ENCODE data around the gene IFT122.

GRCh38 chr3:129409541-129409940, 30.5 kb upstream of the IFT122 start:
- TF ChIP-seq REST (IDR thresholded peaks at IDR 0.05; ENCODE audit: unreplicated experiment), result no peak
- TF ChIP-seq POLR2AphosphoS5 (IDR thresholded peaks at IDR 0.05; ENCODE audit: low read depth), result no peak
- no peak for TF ChIP-seq CTCF (conservative IDR thresholded peaks at IDR 0.05; ENCODE audit: low read depth in 2 of 2)
- no peak for TF ChIP-seq CREB1 (CRISPR knock-in tag; IDR thresholded peaks at IDR 0.05; ENCODE audit: low read depth)
- TF ChIP-seq EZH2 (IDR thresholded peaks at IDR 0.05; ENCODE audit: low read depth, unreplicated experiment), result no peak
- no peak for TF ChIP-seq EZH2phosphoT487 (IDR thresholded peaks at IDR 0.05; ENCODE audit: unreplicated experiment)
